HTERT RPE-1 (cell line): ENCODE results near the gene ZNF699.
"Not testable (repeated sequence)": the region's sequence is repeated elsewhere in the genome, so short reads cannot be mapped to it uniquely, and the experiment has no call there.

Experiments
- in situ Hi-C: fragments of 300-500 bp; cut with MboI; formaldehyde crosslinking; loops from 4 replicates; pipeline ENCODE4 v1.14.3; 2020; ENCODE audit warnings: low sequenced_read_pairs

ZNF699 gene

DNA sequence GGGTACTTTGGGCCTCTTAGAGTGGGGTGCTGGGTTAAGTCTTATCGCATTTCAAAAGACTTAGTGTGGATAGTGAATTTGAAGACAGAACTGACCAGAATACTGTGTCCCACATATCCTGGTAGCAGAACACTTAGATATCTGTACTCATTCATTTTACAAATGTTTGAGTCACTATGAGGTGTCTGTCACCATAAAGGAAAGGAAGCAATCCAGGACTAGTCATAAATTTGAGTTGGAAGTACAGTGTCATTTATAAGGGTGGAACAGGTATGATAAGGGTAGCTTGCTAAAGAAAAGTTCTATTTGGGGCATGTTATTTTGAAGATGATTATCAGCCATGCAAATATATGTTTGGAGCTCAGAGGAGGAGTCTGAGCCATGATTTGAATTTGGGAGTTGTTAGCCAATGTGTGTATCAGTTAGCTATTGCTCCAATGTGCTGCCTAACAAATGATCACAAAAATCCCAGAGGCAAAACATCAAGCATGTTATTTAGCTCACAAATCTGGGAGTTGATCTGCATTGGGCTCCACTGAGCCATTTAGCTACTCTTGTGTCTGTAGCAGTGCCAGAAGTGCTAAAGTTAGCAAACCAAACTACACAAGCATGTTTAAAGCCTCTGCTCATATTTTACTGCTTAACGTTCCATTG lies 20.3 kb downstream of the ZNF699 start:
- in situ Hi-C loops, result no loop called here

DNA sequence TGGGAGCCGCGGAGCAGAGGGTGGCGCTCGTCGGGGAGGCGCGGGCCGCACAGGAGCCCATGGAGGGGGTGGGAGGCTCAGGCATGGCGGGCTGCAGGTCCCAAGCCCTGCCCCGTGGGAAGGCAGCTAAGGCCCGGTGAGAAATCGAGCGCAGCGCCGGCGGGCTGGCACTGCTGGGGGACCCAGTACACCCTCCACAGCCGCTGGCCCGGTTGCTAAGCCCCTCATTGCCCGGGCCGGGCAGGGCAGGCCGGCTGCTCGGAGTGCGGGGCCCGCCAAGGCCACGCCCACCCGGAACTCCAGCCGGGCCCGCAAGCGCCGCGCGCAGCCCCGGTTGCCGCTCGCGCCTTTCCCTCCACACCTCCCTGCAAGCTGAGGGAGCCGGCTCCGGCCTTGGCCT lies 26.2 kb downstream of the ZNF699 start:
- in situ Hi-C loops, result not testable (repeated sequence)

DNA sequence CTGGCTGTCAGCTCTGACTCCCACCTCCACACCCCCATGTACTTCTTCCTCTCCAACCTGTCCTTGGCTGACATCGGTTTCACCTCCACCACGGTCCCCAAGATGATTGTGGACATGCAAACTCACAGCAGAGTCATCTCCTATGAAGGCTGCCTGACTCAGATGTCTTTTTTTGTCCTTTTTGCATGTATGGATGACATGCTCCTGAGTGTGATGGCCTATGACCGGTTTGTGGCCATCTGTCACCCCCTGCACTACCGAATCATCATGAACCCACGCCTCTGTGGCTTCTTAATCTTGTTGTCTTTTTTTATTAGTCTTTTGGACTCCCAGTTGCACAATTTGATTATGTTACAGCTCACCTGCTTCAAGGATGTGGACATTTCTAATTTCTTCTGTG lies 58.4 kb downstream of the ZNF699 start:
- in situ Hi-C loops, result no loop called here

DNA sequence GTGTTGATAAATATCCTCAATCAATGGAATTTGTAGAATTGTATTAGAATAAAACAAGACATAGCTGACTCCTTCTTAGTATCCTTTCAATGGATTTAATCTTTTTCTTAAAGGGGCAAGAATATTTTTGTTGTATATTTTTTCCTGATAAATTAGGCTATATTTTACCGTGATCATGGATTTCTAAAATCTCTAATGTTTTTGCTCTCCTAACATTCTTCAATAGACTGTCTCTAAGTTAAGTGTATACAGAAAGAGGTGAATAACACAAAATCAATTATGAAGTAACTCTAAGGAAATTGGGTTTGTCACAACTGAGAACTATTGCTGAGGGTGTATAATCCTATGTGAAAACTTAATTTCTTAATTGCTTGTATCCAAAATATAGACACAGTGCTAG lies 59.0 kb downstream of the ZNF699 start, which contains the start of gene OR7E24:
OR7E24 (plus strand) TSS at position 301 of the 400 bp plus-strand sequence. CDS start 114 bp downstream, outside the sequence.
- in situ Hi-C loops, result no loop called here
